Caco-2 (cell line): ENCODE results near the gene FOXO3. TPM values are rescaled to one million over a fixed set of nuclear protein-coding genes. Genes with fewer than 3 reads are reported as not detected.

ENCODE experiments used
- BruUV-seq: library from RNA; stranded (reverse); fragments of 400-500 nt; replicated peaks from 2 replicates; lab custom pipeline; 2021; lab: Mats Ljungman, UMichigan
- CTCF ChIA-PET: fragments of 300-600 bp; sonication (Branson Sonifier 250); formaldehyde crosslinking; loops from one replicate; lab custom pipeline; 2022; ENCODE audit warnings: antibody characterized with exemption; lab: Charles Lee
- POLR2A ChIA-PET: fragments of 300-600 bp; sonication (Branson Sonifier 250); formaldehyde crosslinking; loops from one replicate; lab custom pipeline; 2022; ENCODE audit warnings: antibody characterized with exemption; lab: Charles Lee
- DNase-seq, 2 experiments: peaks; one replicate each; pipeline versions ENCODE4 v3.0.0 to v3.0.0-alpha.2; 2020 to 2022
- H3K27me3 ChIP-seq: replicated peaks from 2 replicates; pipeline ENCODE4 v1.6.0; 2011; ENCODE audit warnings: low read length; ENCODE audit not compliant: control insufficient read depth, insufficient read depth
- H3K36me3 ChIP-seq: 2 replicates; pipeline ENCODE4 v1.5.1; 2011; ENCODE audit warnings: low read length; ENCODE audit not compliant: control insufficient read depth, insufficient read depth
- H3K4me1 ChIP-seq: fragments of 250-450 bp; sonication (Bioruptor Pico); 2 replicates; pipeline ENCODE4 v1.5.1; 2020; ENCODE audit warnings: mild to moderate bottlenecking
- H3K4me3 ChIP-seq: 2 replicates; pipeline ENCODE4 v1.5.1; 2011; ENCODE audit warnings: low read depth, mild to moderate bottlenecking, control low read depth, low read length
- H3K9me3 ChIP-seq: fragments of 250-450 bp; sonication (Bioruptor Pico); 2 replicates; pipeline ENCODE4 v1.5.1; 2020; ENCODE audit warnings: mild to moderate bottlenecking, moderate library complexity
- H3K27ac Mint-ChIP-seq: one replicate; pipeline ENCODE4 v1.8.0; 2022; ENCODE audit warnings: mixed read lengths; ENCODE audit not compliant: unreplicated experiment
- H3K27me3 Mint-ChIP-seq: one replicate; pipeline ENCODE4 v1.8.0; 2022; ENCODE audit warnings: mixed read lengths; ENCODE audit not compliant: insufficient read depth, unreplicated experiment
- H3K36me3 Mint-ChIP-seq: one replicate; pipeline ENCODE4 v1.8.0; 2022; ENCODE audit warnings: mild to moderate bottlenecking, mixed read lengths; ENCODE audit not compliant: insufficient read depth, unreplicated experiment
- H3K4me1 Mint-ChIP-seq: one replicate; pipeline ENCODE4 v1.8.0; 2022; ENCODE audit warnings: low read depth, mixed read lengths; ENCODE audit not compliant: unreplicated experiment
- H3K4me3 Mint-ChIP-seq: one replicate; pipeline ENCODE4 v1.8.0; 2022; ENCODE audit warnings: mild to moderate bottlenecking, moderate library complexity, mixed read lengths; ENCODE audit not compliant: unreplicated experiment
- H3K9me3 Mint-ChIP-seq: one replicate; pipeline ENCODE4 v1.8.0; 2022; ENCODE audit warnings: mixed read lengths; ENCODE audit not compliant: unreplicated experiment
- intact Hi-C: fragments of 100-400 bp; cut with micrococcal nuclease; formaldehyde crosslinking; loops from one replicate; pipeline ENCODE4 v1.10.0; 2022; ENCODE audit not compliant: unreplicated experiment
- total RNA-seq: library from RNA; stranded (reverse); gene quantifications from 2 replicates; pipeline ENCODE4 v1.2.3, GENCODE V29; 2022
- TF ChIP-seq, protein P1 (sequence below), 2 experiments: fragments of 200-600 bp in 1 of 2; IDR thresholded peaks; 1 replicate in 1 of 2; 2 replicates in 1 of 2; pipeline versions ENCODE4 v1.5.1 to v1.8.0; 2011 to 2022; ENCODE audit warnings: antibody characterized with exemption in 1 of 2, control low read depth in 1 of 2, inconsistent platforms in 1 of 2, low read depth in 1 of 2, low read length in 1 of 2, mild to moderate bottlenecking in 1 of 2, moderate library complexity in 1 of 2; ENCODE audit not compliant: insufficient read depth in 1 of 2, severe bottlenecking in 1 of 2, unreplicated experiment in 1 of 2

FOXO3 gene
- total RNA-seq, 1 experiment from 2014 or later, result 34.3 TPM

- no peak overlapping the region for H3K27ac Mint-ChIP-seq
- Histone ChIP-seq H3K4me1 (no peaks in the 10 kb centered on the region), H3K36me3 (no peaks in the 10 kb centered on the region), H3K27me3 (no peaks in the 10 kb centered on the region), H3K4me3 (no peak overlapping the region), H3K9me3 (no peaks in the 10 kb centered on the region)
- TF ChIP-seq, protein P1, sequence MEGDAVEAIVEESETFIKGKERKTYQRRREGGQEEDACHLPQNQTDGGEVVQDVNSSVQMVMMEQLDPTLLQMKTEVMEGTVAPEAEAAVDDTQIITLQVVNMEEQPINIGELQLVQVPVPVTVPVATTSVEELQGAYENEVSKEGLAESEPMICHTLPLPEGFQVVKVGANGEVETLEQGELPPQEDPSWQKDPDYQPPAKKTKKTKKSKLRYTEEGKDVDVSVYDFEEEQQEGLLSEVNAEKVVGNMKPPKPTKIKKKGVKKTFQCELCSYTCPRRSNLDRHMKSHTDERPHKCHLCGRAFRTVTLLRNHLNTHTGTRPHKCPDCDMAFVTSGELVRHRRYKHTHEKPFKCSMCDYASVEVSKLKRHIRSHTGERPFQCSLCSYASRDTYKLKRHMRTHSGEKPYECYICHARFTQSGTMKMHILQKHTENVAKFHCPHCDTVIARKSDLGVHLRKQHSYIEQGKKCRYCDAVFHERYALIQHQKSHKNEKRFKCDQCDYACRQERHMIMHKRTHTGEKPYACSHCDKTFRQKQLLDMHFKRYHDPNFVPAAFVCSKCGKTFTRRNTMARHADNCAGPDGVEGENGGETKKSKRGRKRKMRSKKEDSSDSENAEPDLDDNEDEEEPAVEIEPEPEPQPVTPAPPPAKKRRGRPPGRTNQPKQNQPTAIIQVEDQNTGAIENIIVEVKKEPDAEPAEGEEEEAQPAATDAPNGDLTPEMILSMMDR (IDR thresholded peaks at IDR 0.05; ENCODE audit: insufficient read depth in 1 of 2, low read depth in 1 of 2, low read length in 1 of 2, severe bottlenecking in 1 of 2, unreplicated experiment in 1 of 2), result no peak
- H3K36me3 Mint-ChIP-seq, result peaks cover 15% of the 10 kb centered on the region
- H3K27me3 Mint-ChIP-seq, result no peaks in the 10 kb centered on the region
- no peaks in the 10 kb centered on the region for H3K4me1 Mint-ChIP-seq
- no peaks in the 10 kb centered on the region for H3K9me3 Mint-ChIP-seq
- POLR2A ChIA-PET, result no interaction called here
- no peak overlapping the region for H3K4me3 Mint-ChIP-seq
- BruUV-seq, result no TSS peak
- DNase-seq, result no peak
- intact Hi-C loops, result no loop called here
- CTCF ChIA-PET, result no interaction called here
These were observed 77.2 kb downstream of the FOXO3 start for GRCh38 chr6:108637963-108638362.

- intact Hi-C loops, result no loop called here
- H3K4me3 Mint-ChIP-seq, result no peak overlapping the region
- Histone ChIP-seq H3K9me3 (no peaks in the 10 kb centered on the region), H3K4me1 (no peaks in the 10 kb centered on the region), H3K27me3 (no peaks in the 10 kb centered on the region), H3K4me3 (no peak overlapping the region), H3K36me3 (no peaks in the 10 kb centered on the region)
- no TSS peak for BruUV-seq
- H3K9me3 Mint-ChIP-seq, result no peaks in the 10 kb centered on the region
- DNase-seq, result no peak
- POLR2A ChIA-PET, result no interaction called here
- no peak overlapping the region for H3K27ac Mint-ChIP-seq
- H3K4me1 Mint-ChIP-seq, result no peaks in the 10 kb centered on the region
- H3K27me3 Mint-ChIP-seq, result no peaks in the 10 kb centered on the region
- TF ChIP-seq, protein P1 (IDR thresholded peaks at IDR 0.05; ENCODE audit: insufficient read depth in 1 of 2, low read depth in 1 of 2, low read length in 1 of 2, severe bottlenecking in 1 of 2, unreplicated experiment in 1 of 2), result no peak
- H3K36me3 Mint-ChIP-seq, result peaks cover 12% of the 10 kb centered on the region
- CTCF ChIA-PET, result interaction anchor here (0.6 kb wide), 1 partner anchor 71 kb away, joined by 3 read pairs; no protein-coding TSS in a partner anchor
These were observed 78.3 kb downstream of the FOXO3 start for GRCh38 chr6:108638993-108639392.

DNA sequence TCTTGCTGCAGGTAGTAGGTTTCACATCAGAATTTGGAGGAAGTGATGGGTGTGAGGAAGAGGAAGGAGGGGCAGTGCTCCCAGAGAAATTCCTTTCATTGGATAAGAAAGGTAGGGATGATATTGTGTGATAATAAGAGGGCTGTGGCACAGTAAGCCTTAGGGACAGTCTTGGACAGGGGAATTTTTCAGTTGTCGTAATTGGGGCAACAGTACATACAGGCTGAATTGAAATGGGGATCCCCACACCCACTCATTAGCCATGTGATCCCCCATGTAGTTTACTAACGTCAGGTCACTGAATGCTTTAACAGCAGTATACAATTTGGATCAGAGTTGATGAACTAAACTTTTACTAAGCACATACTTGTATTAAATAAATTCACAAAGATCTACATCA lies 79.4 kb downstream of the FOXO3 start:
- TF ChIP-seq, protein P1 (IDR thresholded peaks at IDR 0.05; ENCODE audit: insufficient read depth in 1 of 2, low read depth in 1 of 2, low read length in 1 of 2, severe bottlenecking in 1 of 2, unreplicated experiment in 1 of 2), result no peak
- Mint-ChIP-seq H3K36me3 (peaks cover 6% of the 10 kb centered on the region), H3K27me3 (no peaks in the 10 kb centered on the region), H3K9me3 (no peaks in the 10 kb centered on the region), H3K27ac (no peak overlapping the region), H3K4me3 (no peak overlapping the region), H3K4me1 (no peaks in the 10 kb centered on the region)
- no peaks in the 10 kb centered on the region for H3K4me1 ChIP-seq
- no TSS peak for BruUV-seq
- no peaks in the 10 kb centered on the region for H3K36me3 ChIP-seq
- DNase-seq, result no peak
- H3K9me3 ChIP-seq, result no peaks in the 10 kb centered on the region
- intact Hi-C loops, result no loop called here
- no peak overlapping the region for H3K4me3 ChIP-seq
- ChIA-PET POLR2A (no interaction called here), CTCF (no interaction called here)
- H3K27me3 ChIP-seq, result no peaks in the 10 kb centered on the region
